ENCODE measurements around the gene CRIP1.

- TF ChIP-seq POLR2AphosphoS5 (IDR thresholded peaks at IDR 0.05; ENCODE audit: insufficient read depth, low read depth, low read length), result peak; percentile 70
- TF ChIP-seq, protein P1, sequence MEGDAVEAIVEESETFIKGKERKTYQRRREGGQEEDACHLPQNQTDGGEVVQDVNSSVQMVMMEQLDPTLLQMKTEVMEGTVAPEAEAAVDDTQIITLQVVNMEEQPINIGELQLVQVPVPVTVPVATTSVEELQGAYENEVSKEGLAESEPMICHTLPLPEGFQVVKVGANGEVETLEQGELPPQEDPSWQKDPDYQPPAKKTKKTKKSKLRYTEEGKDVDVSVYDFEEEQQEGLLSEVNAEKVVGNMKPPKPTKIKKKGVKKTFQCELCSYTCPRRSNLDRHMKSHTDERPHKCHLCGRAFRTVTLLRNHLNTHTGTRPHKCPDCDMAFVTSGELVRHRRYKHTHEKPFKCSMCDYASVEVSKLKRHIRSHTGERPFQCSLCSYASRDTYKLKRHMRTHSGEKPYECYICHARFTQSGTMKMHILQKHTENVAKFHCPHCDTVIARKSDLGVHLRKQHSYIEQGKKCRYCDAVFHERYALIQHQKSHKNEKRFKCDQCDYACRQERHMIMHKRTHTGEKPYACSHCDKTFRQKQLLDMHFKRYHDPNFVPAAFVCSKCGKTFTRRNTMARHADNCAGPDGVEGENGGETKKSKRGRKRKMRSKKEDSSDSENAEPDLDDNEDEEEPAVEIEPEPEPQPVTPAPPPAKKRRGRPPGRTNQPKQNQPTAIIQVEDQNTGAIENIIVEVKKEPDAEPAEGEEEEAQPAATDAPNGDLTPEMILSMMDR (IDR thresholded peaks at IDR 0.05; ENCODE audit: extremely low read depth in 1 of 2, insufficient read depth in 1 of 2, low read depth in 1 of 2, low read length in 2 of 2), result peak; percentile 78 to 96
- no peak for TF ChIP-seq GATA2 (IDR thresholded peaks at IDR 0.05; ENCODE audit: insufficient read depth, insufficient read length, low read depth, low read length)
- TF ChIP-seq POLR2A (IDR thresholded peaks at IDR 0.05; ENCODE audit: low read depth, low read length), result peak; percentile 75
- peak; percentile 55 for TF ChIP-seq MAX (IDR thresholded peaks at IDR 0.05; ENCODE audit: insufficient read depth, insufficient read length)
- peak; percentile 90 for TF ChIP-seq EZH2 (IDR thresholded peaks at IDR 0.05; ENCODE audit: borderline replicate concordance, low read depth, low read length, severe bottlenecking)
- TF ChIP-seq FOS (IDR thresholded peaks at IDR 0.05; ENCODE audit: borderline replicate concordance, insufficient read depth, low read length), result no peak
Observed at GRCh38 chr14:105490572-105491365, 4.1 kb downstream of the CRIP1 start, which contains the start of gene TEDC1.

All from endothelial cell of umbilical vein (primary cell).